ENCODE data around the gene HOXD4.

DNA sequence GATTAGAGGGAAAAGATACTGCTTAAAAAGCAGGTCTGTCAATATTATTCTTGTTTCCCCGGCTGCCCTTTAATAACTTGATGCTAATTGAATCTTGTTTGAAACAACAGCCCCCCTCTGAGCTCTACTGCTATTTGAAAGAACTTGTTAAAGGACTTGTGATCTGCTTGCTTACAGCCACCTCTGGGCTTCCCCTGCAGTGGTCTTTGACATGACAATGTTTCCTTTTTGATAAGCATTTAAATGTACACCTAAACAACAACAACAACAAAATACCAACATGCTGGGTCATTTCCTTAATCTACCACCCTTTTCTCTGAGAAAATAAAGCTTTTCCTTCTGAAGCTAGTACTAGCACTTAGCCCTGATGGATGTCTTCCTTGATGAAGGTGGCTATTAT lies 41.0 kb downstream of the HOXD4 start:
- TF ChIP-seq, protein P1, sequence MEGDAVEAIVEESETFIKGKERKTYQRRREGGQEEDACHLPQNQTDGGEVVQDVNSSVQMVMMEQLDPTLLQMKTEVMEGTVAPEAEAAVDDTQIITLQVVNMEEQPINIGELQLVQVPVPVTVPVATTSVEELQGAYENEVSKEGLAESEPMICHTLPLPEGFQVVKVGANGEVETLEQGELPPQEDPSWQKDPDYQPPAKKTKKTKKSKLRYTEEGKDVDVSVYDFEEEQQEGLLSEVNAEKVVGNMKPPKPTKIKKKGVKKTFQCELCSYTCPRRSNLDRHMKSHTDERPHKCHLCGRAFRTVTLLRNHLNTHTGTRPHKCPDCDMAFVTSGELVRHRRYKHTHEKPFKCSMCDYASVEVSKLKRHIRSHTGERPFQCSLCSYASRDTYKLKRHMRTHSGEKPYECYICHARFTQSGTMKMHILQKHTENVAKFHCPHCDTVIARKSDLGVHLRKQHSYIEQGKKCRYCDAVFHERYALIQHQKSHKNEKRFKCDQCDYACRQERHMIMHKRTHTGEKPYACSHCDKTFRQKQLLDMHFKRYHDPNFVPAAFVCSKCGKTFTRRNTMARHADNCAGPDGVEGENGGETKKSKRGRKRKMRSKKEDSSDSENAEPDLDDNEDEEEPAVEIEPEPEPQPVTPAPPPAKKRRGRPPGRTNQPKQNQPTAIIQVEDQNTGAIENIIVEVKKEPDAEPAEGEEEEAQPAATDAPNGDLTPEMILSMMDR (IDR thresholded peaks at IDR 0.05; ENCODE audit: low read depth, low read length): no peak
- no peak for TF ChIP-seq EZH2phosphoT487 (IDR thresholded peaks at IDR 0.05; ENCODE audit: low read depth)

Data from OCI-LY3 (cell line).